HG03064 (cell line): Measurements from ENCODE around the gene ADISSP.

Experiments used
- ATAC-seq: cut with Tn5 transposase; IDR thresholded peaks from one replicate; pipeline ENCODE4 v1.9.1; 2021; ENCODE audit warnings: low read depth; ENCODE audit not compliant: unreplicated experiment

The ADISSP gene

DNA sequence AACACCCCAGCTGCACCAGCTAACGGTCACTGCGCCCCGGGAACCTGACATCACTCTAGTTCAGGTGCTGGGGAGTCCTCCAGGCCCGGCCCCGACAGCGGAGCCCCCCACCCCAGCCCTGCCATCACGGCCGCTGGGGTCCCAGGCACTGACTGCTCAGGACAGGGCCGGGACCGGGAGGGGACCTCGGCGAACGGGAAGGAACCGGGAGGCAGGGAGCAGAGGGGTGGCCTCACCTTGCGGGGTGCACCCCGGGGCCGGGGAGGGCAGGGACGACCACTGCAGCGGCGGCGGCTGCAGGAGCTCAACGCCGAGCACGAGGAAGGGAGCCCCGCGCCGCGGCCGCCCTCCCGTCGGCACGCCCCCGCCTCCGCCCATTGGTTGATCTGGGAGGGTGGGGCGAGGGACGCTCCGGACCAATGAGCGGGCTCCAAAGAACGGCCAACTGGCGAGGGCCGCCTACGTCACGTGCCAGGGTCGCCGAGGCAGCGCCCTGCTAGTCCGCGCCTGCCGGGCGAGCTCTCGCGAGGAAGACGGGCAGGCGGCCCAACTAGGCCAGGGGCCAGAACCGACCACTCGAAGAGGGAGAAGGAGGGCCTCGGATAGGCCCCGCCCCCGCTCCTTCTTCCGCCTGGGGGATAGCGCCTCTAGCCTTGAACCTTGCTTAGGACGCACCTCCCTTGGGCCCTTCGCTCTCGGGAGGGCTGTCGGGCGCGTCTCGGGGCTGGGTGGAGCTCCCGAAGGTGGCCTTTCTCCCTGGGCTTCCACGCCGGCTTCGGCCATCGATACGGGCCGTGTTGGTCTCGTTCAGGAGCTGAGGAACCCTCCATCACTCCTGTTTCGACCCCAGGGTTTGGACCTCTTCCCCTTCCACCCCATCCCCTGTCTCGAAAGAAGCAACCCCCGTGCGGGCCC is at the start of gene ADISSP:
Gene ADISSP, minus strand, starts transcription at position 327 of the 915 bp plus-strand sequence. CDS start 7,653 bp downstream, outside the sequence.
- ATAC-seq = peak; percentile 92

DNA sequence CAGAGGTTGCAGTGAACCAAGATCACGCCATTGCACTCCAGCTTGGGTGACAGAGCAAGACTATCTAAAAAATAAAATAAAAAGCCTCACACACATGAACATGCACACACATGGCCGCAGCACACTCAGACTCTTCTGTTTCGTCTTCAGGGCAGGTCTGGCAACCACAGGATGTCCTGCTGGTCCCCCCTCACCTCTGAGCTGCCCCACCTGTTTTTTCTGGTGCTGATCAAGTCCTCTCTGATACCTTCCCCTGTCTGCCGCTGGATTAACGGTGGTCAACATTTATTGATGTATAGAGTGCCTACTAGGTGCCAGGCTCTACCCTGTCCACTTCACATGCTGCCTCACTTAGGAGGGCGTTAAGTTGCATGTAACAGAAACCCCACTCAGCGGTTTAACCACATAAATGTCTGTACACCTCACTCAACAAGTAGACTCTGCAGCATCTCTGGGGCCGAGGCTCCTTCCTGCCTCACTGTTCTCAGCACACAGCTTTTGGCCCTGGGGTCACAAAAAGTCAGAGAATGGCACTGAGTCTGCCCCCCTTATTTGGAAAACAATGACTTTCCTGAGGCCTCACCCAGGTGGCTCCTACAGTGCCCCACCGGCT is 48.3 kb upstream of the ADISSP start:
- no peak for ATAC-seq

DNA sequence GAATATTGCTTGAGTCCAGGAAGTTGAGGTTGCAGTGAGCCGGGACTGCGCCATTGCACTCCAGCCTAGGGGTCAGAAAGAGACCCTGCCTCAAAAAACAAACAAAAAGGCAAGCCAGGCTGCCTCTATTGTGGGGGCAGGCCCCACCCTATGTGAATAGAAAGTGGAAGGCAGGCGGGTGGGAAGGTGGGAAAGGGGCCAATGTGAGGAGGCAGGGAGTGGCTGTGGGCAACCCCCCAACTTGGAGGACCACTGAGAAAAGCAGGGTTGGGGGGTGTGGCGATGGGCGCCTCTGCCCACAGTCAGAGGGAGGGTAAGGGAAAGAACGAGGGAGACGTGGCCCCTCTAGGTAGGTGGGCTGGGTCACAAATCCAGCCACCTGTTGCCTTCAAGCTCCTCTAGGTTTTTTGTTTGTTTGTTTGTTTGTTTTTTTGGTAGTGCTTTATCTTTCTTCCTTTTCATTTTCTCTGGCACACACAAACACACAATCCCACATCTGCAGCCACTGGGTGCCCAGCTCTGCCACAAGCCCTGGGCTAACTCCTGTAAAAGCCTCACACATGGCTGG is 47.5 kb upstream of the ADISSP start:
- ATAC-seq = no peak

- no peak for ATAC-seq
Observed at GRCh38 chr20:3813848-3814581, 46.5 kb upstream of the ADISSP start.

DNA sequence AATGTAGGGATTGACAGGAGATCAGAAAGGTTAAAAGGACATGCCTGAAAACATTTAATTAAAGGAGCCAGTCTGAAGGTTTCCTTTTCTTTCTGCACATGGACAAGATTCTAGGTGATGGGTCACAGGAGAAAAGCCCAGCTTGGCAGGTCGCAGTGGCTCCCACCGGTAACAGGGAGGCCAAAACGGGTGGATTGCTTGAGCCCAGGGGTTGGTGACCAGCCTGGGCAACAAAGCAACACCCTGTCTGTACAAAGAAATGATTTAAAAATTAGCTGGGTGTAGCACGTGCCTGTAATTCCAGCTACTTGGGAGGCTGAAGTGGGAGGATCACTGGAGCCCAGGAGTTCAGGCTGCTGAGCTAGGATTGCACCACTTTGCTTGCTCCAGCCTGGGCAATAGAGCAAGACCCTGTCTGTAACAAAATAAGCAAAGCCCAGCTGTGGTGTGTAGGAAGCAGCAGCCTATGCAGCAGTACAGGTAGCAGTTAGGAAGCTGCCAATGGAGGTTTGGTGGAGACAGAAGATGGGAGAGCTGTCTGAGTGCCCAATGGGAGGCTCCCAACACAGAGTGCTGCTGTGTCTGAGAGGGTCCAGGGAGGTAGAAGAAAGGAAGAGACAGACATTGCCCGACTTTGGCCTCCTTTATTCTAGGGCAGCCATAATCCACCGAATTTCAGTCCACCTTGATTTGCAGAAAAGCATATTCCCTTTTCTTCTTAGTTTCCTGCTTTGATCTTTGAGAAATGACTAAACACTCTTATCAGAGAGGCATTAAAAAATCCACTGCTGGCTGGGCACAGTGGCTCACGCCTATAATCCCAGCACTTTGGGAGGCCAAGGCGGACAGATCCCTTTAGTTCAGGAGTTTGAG is 45.7 kb upstream of the ADISSP start:
- no peak for ATAC-seq

- no peak for ATAC-seq
Observed at GRCh38 chr20:3812259-3812681, 44.7 kb upstream of the ADISSP start.

DNA sequence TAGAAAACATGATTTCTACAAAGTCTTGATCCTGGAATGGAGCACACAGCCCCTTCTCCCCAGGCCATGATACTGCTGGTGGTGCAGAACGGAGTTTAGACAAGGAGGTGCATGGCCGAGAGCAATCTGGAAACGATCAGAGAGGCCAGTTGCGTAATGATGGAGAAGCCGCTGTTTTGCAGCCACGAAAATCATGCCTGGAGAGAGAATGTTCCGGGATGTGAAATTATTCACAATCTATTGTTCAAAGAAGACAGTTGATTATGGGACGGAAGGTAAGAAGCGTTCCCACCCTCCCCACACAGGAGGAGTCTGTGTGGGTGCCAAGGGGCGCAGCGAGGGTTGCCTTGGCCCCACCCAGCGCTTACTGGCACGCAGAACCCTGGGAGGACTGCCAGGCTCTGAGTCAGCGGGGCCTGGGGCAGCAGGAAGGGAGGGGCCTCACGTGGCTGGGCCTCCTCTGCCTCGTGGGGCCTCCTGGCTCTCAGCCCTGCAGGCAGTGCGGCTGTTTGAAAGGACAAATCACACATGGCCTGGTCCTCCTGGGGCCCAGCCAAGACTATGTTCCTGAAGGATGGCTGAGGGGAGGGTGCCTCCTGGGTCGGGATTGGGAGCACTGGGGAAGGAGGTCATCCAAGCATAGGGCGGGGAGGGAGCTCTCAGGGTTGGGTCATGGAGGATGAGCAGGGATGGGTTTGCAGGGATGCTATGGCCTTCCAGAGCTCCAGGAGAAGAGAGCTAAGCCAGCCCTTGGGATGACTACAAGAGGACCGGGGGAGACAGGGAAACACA is 44.1 kb upstream of the ADISSP start:
- no peak for ATAC-seq

GRCh38 chr20:3808544-3808943 is 41.0 kb upstream of the ADISSP start:
- no peak for ATAC-seq

- no peak for ATAC-seq
Observed at GRCh38 chr20:3804781-3805180, 37.2 kb upstream of the ADISSP start.

DNA sequence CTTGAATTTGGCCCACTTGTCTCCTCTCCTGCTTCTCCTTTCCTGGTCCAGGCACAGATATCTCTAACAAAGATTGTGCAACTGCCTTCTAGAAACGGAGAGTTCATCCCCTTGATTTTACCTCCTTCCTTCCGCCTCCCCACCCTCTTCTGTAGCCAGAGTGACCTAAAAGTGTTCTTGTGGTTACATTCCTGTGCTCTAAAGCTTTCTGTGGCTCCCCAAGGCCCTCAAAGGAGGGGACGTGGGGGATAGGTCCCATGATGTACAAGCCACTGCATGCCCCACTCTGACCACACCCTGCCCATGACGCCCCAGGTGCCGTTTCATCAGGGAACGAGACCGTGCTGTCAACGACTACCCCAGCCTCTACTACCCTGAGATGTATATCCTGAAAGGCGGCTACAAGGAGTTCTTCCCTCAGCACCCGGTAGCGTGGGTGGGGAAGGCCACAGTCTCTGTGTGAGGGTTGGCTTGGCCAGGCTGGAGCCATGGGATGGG is 36.8 kb upstream of the ADISSP start:
- no peak for ATAC-seq

DNA sequence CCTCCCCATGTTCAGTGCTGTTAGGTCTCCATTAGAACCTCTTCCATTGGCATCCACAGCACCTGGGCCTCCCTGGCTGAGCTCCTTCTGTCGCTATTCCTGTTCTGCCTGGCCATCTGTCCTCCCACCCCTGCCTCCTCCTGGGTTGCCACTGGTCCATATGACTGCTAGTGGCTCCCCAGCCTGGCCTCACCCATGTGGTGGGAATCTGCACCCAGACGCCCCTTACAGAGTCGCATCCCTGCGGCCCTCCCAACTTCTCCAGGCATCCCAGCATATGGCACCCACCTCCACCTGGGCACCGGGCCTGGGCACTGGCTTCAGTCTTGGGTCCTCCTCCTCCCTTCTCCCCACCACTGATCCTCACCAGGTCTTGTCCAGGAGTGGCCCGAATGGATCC is 36.3 kb upstream of the ADISSP start:
- ATAC-seq = no peak

DNA sequence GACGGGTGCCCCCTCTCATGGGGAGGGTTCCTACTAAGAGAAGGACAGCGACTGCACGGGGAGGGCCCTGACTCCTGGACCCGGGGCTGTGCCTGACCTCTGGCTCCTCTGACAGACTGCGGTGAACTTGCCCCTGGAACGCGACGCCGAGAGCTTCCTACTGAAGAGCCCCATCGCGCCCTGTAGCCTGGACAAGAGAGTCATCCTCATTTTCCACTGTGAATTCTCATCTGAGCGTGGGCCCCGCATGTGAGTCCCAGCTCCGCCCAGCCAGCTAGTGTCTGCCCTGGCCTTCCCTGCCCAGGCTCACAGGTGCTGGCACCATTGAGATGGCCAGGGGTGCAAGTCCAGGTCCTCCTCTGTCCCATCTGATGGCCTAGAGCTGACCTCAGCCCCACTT is 35.7 kb upstream of the ADISSP start:
- no peak for ATAC-seq

DNA sequence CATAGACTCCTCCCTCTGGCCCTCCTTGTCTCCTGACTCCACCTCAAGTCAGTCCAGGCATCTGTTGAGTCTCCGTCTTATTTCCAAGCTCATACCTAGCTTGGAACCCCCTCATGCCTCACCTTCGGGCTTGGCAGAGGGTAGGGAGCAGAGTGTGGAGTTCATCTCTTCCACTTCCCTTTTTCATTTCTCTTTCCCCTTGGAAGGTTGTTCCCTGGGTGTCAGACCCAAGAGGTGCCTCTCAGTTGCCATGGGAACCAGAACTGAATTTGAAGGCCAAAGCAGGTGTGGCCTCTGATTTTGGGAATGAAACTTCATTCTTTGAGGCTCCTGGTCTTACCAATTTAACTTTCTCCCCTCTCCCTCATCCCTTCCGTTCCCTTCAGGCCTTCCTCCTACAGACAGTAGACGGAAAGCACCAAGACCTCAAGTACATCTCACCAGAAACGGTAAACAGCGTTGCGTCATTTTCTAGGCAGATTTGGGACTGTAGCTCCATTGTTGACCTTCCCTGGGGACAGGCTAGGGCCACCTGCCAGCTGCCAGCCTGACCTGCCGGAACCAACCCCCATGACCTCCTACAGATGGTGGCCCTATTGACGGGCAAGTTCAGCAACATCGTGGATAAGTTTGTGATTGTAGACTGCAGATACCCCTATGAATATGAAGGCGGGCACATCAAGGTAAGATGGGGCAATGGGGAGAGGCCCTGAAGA is 35.1 kb upstream of the ADISSP start:
- no peak for ATAC-seq

GRCh38 chr20:3801846-3802245 is 34.3 kb upstream of the ADISSP start:
- ATAC-seq = no peak

DNA sequence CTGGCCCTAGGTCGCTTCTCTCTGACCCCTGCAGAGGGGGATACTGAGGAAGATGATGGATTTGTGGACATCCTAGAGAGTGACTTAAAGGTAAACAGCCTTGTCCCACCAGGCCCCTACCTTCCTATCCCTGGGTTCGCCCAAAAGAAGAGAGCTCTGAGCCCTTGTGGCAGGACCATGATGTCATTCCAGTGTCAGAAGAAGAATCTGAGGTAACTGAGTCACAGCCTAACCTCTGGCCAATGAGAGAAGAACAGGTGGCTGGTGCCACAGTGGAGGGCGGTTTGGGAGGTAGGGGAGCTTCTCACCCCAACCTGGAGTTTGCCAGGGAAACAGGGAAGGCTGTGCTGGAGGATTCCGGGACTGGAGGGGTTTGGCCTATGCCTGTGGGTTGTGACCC is 33.7 kb upstream of the ADISSP start:
- ATAC-seq = no peak

DNA sequence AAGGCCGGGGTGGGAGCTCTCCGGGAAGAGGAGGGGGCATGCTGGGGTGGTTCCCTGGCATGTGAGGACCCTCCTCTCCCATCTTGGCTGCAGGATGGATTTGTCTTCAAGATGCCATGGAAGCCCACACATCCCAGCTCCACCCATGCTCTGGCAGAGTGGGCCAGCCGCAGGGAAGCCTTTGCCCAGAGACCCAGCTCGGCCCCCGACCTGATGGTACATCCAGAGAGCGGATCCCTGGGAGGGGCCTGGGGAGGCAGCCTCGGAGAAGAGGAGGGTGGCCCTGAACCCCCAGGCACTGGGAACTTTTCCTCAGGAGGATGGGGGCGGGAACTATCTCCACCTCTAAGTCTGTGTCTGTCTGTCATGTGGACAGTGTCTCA is 33.3 kb upstream of the ADISSP start:
- ATAC-seq = no peak

DNA sequence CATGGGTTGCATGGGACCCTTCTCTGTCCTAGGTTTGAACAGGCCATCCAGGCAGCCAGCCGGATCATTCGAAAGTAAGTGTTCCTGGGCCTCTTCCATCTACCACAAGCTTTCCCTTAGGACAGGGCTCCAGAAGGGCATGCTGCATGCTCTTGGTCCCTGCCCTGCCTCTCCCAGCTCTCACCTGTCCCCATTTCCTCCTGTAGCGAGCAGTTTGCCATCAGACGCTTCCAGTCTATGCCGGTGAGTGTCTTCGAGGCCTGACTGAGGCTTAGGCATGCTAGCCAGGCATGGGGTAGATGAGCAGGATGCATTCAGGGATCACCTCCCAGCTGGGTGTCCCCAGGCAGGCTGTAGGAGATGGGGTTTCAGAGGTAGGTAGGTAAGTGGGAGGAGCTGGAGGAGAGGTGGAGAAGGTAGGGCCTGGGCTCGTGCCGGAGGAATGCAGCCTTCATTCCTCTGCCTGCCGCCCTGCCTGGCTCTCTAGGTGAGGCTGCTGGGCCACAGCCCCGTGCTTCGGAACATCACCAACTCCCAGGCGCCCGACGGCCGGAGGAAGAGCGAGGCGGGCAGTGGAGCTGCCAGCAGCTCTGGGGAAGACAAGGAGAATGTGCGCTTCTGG is 32.8 kb upstream of the ADISSP start:
- no peak for ATAC-seq

GRCh38 chr20:3798908-3799248 is 31.3 kb upstream of the ADISSP start:
- no peak for ATAC-seq
